NCI-H1092 treated with DMSO at 0.1 percent for 48 hours (cell line): Measurements from ENCODE around the gene ABCC1.
A peak's percentile ranks its signal among the peaks of the same experiment; 100 is the strongest.

ENCODE experiments used
- DNase-seq: peaks from one replicate; lab custom pipeline; 2025; lab: John Stamatoyannopoulos, UW

Gene ABCC1

DNA sequence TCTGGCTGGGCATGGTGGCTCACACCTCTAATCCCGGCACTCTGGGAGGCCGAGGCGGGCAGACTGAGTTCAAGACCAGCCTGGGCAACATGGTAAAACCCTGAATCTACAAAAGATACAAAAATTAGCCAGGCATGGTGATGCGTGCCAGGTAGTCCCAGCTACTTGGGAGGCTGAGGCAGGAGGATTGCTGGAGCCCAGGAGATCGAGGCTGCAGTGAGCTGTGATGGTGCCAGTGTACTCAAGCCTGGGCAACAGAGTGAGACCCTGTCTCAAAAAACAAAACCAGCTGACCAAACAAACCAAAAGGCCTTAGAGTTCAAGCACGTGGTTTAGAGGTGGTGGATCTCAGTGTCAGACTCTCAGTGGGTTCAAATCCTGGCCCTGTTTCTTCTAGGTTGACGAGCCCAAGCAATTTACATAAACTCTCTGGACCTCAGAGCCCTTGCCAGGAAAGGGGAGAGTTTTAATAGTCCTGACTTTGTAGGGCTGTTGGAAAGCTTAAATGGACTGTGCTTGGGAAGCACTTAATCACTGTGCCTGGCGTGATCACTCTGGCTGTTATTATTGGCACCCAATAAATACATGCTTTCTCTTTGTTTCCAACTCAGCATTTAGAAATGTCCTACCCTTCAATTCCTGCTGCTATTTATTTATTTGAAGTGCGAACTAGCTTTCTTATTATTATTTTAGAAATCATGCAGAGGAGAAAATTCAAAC lies 44.7 kb downstream of the ABCC1 start:
- DNase-seq, result no peak

DNA sequence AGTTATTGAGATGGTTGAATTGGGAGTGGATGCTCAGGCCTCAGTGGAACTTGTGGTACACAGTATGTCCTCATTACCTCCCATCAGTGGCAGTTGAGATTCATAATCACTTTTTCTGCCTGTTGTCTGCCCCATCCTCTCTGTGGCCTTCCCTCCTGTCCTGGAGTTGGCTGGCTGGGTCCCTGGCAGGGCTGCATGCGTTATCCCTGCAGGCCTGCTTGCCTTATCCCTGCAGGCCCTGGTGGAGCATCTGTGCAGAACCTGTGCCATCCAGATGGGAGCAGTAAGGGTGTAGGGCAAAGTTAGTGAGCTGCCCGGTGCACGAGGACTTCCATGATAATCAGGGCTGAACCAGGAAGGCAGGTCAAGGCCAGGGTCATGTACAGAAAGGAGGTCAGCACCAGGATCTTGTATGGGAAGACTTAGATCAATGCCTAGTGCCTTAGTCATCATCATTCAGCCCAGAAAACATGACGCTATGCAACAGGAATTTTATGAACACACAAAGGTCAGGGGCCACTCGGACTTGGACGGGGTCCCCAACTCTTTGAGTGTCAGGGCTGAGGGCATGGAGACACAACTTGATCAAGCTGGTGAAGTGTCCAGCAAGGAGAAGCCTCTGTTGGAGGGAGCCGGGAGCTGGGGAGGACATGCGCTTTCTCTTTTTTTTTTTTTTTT lies 47.2 kb downstream of the ABCC1 start:
- DNase-seq, result no peak

DNA sequence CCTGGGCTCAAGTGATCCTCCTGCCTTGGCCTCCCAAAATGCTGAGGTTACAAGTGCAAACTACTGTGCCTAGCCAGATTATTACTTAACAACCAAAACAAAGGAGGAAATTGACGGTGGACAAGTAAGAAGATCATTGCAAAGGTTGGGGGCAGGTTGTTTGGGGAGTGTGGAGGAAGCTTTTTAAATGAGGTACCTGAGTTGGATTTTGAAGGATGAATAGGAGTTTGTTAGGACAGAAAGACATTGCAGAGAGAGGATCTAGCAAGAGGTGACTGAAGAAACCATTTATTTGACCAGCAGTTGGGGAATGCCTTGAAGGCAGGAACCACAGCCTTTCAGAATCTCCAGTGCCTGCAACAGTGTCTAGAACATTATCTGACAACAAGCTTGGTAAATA lies 51.3 kb downstream of the ABCC1 start:
- DNase-seq, result no peak

- no peak for DNase-seq
These were observed 52.3 kb downstream of the ABCC1 start for GRCh38 chr16:16001596-16002255.

DNA sequence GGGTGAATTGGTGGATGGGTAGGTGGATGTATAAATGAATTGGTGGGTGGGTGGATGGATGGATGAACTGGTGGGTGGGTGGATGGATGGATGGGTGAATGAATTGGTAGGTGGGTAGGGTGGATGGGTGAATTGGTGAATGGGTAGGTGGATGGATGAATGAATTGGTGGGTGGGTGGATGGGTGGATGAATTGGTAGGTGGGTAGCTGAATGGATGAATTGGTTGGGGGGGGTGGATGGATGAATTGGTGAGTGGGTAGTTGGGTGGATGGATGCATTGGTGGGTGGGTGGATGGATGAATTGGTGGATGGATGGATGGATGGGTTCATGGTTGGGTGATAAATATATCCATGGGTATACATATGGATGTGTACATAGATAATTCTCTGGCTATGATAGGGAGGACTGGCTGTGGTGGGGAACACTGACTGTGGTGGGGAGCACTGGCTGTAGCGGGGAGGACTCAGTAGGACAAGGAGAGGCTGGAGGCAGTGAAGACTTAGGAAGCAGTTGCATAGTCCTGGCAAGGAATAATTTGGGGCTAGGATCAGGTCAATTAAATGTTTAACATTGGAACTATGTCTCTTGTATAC lies 54.4 kb downstream of the ABCC1 start:
- no peak for DNase-seq

- no peak for DNase-seq
These were observed 54.9 kb downstream of the ABCC1 start for GRCh38 chr16:16004314-16004749.

- DNase-seq, result no peak
These were observed 56.3 kb downstream of the ABCC1 start for GRCh38 chr16:16005721-16006120.

DNA sequence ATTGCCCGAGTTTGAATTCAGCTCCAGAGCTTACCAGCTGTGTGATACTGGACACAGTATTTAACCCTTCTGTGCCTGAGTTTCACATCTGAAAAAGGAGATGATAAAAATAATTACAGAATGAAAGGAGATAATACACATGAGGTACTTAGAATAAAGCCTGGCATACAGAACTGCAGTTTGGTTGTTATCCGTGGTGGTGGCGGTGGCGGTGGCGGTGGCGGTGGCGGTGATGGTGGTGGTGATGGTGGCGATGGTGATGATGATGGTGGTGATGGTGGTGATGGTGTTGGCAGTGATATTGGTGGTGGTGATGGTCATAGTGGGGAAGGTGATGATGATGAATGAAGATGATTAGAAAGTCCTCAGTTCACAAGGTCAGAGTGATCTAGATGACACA lies 57.2 kb downstream of the ABCC1 start:
- no peak for DNase-seq

- no peak for DNase-seq
These were observed 58.3 kb downstream of the ABCC1 start for GRCh38 chr16:16007743-16008111.

DNA sequence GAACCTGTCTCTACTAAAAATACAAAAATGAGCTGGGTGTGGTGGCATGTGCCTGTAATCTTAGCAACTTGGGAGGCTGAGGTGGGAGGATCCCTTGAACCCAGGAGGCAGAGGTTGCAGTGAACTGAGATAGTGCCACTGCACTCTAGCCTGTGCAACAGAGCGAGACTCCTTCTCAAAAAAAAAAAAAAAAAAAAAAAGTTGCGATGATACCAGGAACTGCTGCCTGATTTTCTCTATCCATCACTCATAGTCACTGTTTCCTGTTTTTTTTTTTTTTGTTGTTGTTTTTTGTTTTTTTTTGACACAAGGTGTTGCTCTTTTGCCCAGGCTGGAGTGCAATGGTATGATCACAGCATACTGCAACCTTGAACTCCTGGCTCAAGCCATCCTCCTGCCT lies 59.2 kb downstream of the ABCC1 start:
- DNase-seq, result no peak

- DNase-seq, result no peak
These were observed 60.0 kb downstream of the ABCC1 start for GRCh38 chr16:16009401-16009800.

DNA sequence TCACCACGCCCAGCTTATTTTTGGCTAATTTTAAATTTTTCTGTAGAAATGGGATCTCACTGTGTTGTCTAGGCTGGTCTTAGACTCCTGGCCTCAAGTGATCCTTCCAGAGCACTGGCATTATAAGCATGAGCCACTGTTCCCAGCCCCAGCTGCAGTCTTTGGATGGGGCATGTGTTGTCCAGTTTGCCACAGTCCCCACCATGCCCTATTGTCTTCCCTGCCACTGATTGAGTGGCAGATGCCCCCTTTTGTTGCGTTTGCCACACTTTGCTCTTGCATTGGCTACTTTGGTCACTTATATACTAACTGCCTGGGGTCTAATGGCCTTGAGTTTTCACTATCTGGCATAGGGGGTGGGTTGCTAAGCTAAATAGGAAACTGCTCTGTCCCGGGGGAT lies 60.8 kb downstream of the ABCC1 start:
- DNase-seq, result no peak

DNA sequence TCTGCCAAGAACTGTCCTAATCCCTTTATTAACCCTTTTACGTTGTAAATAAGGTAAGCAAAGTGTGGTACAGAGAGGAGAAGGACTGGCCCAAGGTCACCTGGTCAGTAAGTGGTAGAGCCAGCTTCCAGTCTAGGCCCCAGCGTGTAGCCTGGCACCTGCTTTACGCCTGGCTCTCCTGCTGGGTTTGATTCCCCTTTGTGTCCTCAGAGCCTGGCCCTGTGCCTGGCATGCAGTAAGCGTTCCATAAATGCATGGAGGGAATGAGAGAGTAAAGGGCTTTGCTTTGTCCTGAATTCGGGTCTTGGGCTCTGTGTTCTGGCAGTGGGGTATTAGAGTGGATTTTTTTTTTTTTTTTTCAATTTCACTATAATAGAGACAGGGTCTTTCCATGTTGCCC lies 62.7 kb downstream of the ABCC1 start:
- DNase-seq, result no peak

- DNase-seq, result no peak
These were observed 64.4 kb downstream of the ABCC1 start for GRCh38 chr16:16013812-16014211.

DNA sequence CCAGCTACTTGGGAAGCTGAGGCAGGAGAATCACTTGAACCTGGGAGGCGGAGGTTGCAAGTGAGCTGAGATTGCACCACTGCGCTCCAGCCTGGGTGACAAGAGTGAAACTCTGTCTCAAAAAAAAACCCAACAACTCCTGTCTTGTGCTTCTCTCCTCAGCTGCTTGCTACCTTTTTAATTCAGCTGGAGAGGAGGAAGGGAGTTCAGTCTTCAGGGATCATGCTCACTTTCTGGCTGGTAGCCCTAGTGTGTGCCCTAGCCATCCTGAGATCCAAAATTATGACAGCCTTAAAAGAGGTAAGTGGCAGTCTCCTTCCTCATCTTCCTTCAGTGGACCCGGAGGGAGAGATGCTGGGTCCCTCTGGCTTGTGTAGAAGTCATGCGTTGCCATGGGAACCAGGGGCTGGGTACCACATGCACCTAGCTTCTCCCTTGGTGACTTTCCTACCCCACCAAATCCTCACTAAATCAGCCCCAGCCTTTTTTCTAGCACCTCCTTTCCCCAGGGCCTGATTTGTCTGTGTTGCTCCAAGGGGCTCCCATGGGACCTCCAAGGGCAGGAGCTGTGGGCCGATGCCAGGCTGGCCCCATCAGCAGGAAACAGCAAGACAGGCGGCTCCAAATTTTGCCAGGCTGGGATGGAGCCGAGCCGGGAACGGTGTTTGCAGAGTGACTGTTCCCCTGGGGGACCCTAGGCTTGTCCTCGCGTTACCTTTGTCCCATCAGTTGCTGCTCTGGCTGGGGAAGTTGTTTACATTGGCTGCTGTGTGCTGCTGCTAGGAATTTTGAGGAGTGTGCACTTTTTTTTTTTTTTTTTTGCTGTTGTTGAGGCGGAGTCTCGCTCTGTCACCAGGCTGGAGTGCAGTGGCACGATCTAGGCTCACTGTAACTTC lies 65.2 kb downstream of the ABCC1 start:
- DNase-seq, result peak; percentile 52

GRCh38 chr16:16015849-16016248 lies 66.4 kb downstream of the ABCC1 start:
- no peak for DNase-seq

- no peak for DNase-seq
These were observed 67.1 kb downstream of the ABCC1 start for GRCh38 chr16:16016388-16016964.

DNA sequence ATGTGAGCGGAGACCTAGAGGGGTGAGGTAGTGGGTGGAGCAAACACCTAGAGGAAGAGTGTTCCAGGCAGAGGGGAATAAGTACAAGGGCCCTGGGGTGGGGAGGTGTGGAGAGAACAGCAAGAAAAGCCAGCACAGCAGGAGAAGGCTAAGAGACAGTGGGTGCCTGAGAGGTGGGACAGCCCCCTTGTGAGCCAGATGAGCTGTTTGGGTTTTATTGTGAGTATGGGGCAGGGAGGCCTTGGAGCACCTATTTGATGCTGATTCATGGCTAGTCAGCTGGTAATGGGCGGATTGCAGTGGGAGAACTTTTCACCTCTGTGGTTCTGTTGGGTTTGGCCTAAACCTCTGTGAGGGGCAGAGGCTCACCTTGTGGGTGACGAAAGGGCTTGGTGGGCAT lies 68.4 kb downstream of the ABCC1 start:
- DNase-seq, result no peak

- no peak for DNase-seq
These were observed 69.3 kb downstream of the ABCC1 start for GRCh38 chr16:16018705-16019104.

DNA sequence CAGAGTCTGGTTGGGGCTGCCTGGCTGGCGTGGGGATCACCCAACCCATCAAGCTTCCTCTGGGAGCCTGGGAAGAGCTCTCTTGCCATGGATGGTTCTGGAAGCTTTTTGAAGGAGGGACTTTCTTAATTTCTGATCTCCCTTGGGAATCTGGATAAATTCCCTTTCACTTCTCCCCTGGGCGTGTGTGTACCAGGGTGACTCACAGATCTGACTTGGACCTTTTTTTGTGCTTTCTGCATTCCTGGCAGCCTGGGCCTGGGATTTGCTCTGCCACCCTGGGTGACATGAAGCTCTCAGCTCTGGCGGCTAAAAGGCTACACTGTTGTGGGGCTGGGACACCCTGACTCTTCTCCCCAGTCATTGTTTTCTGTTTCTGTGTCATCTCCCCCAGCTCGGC lies 70.1 kb downstream of the ABCC1 start:
- DNase-seq, result no peak

GRCh38 chr16:16020291-16020690 lies 70.9 kb downstream of the ABCC1 start:
- DNase-seq, result no peak

- no peak for DNase-seq
These were observed 71.6 kb downstream of the ABCC1 start for GRCh38 chr16:16021020-16021419.
